ENCODE results near the gene TAS2R7.

DNA sequence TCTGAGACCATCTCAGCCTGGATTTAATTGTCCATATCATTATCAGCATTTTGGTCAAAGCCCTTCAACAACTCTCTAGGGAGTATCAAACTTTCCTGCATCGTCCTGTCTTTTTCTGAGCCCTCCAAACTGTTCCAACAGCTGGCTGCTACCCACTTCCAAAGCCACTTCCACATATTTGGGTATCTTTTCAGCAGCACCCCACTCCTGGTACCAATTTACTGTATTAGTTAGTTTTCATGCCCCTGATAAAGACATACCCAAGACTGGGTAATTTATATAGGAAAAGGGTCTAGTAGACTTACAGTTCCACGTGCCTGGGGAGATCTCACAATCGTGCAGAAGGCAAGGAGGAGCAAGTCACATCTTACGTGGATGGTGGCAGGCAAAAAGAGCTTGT is 46.2 kb downstream of the TAS2R7 start:
- TF ChIP-seq CTCF (IDR thresholded peaks at IDR 0.05) (no peak), POLR2A (IDR thresholded peaks at IDR 0.05) (no peak)

Data from lower leg skin (tissue), 3 donors.